Naive thymus-derived CD4-positive, alpha-beta T cell (primary cell): ENCODE data around the gene MED13L. TPM values are rescaled to one million over a fixed set of nuclear protein-coding genes. Genes with fewer than 3 reads are reported as not detected.
"Not testable (repeated sequence)": the region's sequence is repeated elsewhere in the genome, so short reads cannot be mapped to it uniquely, and the experiment has no call there.

Experiments used
- ATAC-seq: fragments of 150-1000 bp; cut with Tn5 transposase; 2 replicates; pipeline ENCODE4 v1.10.0; 2021; ENCODE audit warnings: mild to moderate bottlenecking, moderate library complexity
- CTCF ChIA-PET: fragments of 350-600 bp; sonication (Branson Sonifier 250); formaldehyde crosslinking; loops from one replicate; lab custom pipeline; 2021; ENCODE audit warnings: antibody characterized with exemption; lab: Charles Lee
- POLR2A ChIA-PET: fragments of 350-600 bp; sonication (Branson Sonifier 250); formaldehyde crosslinking; loops from one replicate; lab custom pipeline; 2021; ENCODE audit warnings: antibody characterized with exemption, inconsistent platforms; lab: Charles Lee
- DNase-seq, 9 donors: peaks; one replicate each; pipeline versions ENCODE4 v3.0.0 to v3.0.0-alpha.2; 2020 to 2022; ENCODE audit warnings: mixed read lengths in 1 of 9
- H3K27ac ChIP-seq: one replicate; pipeline ENCODE4 v1.7.0; 2013; ENCODE audit warnings: mild to moderate bottlenecking, low read depth, low read length, moderate library complexity
- H3K27me3 ChIP-seq, 2 donors: one replicate each; pipeline ENCODE4 v1.7.0; 2013; ENCODE audit warnings: low read length in 2 of 2, mild to moderate bottlenecking in 2 of 2, moderate library complexity in 2 of 2; ENCODE audit not compliant: control insufficient read depth in 2 of 2, insufficient read depth in 2 of 2
- H3K36me3 ChIP-seq, 3 experiments: 1 replicate in 2 of 3; 2 replicates in 1 of 3; pipeline ENCODE4 v1.7.0; 2013; ENCODE audit warnings: low read length in 3 of 3, mild to moderate bottlenecking in 3 of 3, moderate library complexity in 1 of 3; ENCODE audit not compliant: insufficient read depth in 3 of 3, control insufficient read depth in 2 of 3
- H3K4me1 ChIP-seq, 2 donors: one replicate each; pipeline ENCODE4 v1.7.0; 2013; ENCODE audit warnings: low read length in 2 of 2, mild to moderate bottlenecking in 2 of 2, moderate library complexity in 1 of 2; ENCODE audit not compliant: control insufficient read depth in 2 of 2, insufficient read depth in 2 of 2
- H3K4me3 ChIP-seq: 2 replicates; pipeline ENCODE4 v1.7.0; 2013; ENCODE audit warnings: mild to moderate bottlenecking, low read length
- H3K9me3 ChIP-seq, 3 experiments: 1 replicate in 2 of 3; 2 replicates in 1 of 3; pipeline ENCODE4 v1.7.0; 2013; ENCODE audit warnings: low read length in 3 of 3; ENCODE audit not compliant: control insufficient read depth in 2 of 3
- H3K27ac Mint-ChIP-seq, 9 donors: one replicate each; pipeline ENCODE4 v1.8.0; 2020 to 2022; ENCODE audit warnings: mixed read lengths in 9 of 9, mild to moderate bottlenecking in 8 of 9, moderate library complexity in 5 of 9, inconsistent platforms in 2 of 9
- H3K27me3 Mint-ChIP-seq, 5 donors: one replicate each; pipeline ENCODE4 v1.8.0; 2021 to 2022; ENCODE audit warnings: mixed read lengths in 5 of 5, mild to moderate bottlenecking in 1 of 5
- H3K36me3 Mint-ChIP-seq, 5 donors: one replicate each; pipeline ENCODE4 v1.8.0; 2020 to 2022; ENCODE audit warnings: mixed read lengths in 5 of 5, mild to moderate bottlenecking in 3 of 5, inconsistent platforms in 1 of 5
- H3K4me1 Mint-ChIP-seq, 7 donors: one replicate each; pipeline ENCODE4 v1.8.0; 2020 to 2022; ENCODE audit warnings: mixed read lengths in 7 of 7, mild to moderate bottlenecking in 3 of 7, inconsistent platforms in 1 of 7
- H3K4me3 Mint-ChIP-seq, 10 donors: one replicate each; pipeline ENCODE4 v1.8.0; 2020 to 2022; ENCODE audit warnings: mild to moderate bottlenecking in 10 of 10, mixed read lengths in 10 of 10, moderate library complexity in 6 of 10, inconsistent platforms in 2 of 10
- H3K9me3 Mint-ChIP-seq, 11 donors: one replicate each; pipeline ENCODE4 v1.8.0; 2020 to 2022; ENCODE audit warnings: mixed read lengths in 11 of 11, mild to moderate bottlenecking in 4 of 11, inconsistent platforms in 1 of 11, moderate library complexity in 1 of 11
- intact Hi-C, 2 donors: fragments of 100-400 bp; cut with micrococcal nuclease; formaldehyde crosslinking; loops; one replicate each; pipeline ENCODE4 v1.15.1; 2023
- polyA plus RNA-seq, 2 donors: library from polyadenylated mRNA; unstranded; fragments of 300-500 nt; fragmentation: Illumina TruSeq; gene quantifications; one replicate each; pipeline ENCODE4 v1.2.3, GENCODE V29; 2021
- total RNA-seq, 6 experiments: library from RNA in 5 of 6; stranded (reverse) in 5 of 6; gene quantifications; 1 replicate in 5 of 6; 2 replicates in 1 of 6; pipeline ENCODE4 v1.2.3 and lab custom pipeline; 2021 to 2026

The MED13L gene
- total and polyA plus RNA-seq, 7 experiments from 2014 or later: 8.3 to 283 (median 155) TPM

- Mint-ChIP-seq H3K4me1 (peaks cover 46 to 93% (median 79%) of the 10 kb centered on the region in 7 donors), H3K27me3 (no peaks in the 10 kb centered on the region), H3K9me3 (no peaks in the 10 kb centered on the region), H3K36me3 (peaks cover 0 to 4% (median 0%) of the 10 kb centered on the region in 5 donors), H3K27ac (peak overlapping the region in 3 of 9 donors; percentile 25 to 54 (median 38)), H3K4me3 (peak overlapping the region in 2 of 10 donors; percentile 7)
- POLR2A ChIA-PET: no interaction called here
- no peaks in the 10 kb centered on the region for H3K9me3 ChIP-seq
- ATAC-seq: no peak
- no peak overlapping the region for H3K27ac ChIP-seq
- H3K4me1 ChIP-seq: peaks cover 0 to 32% of the 10 kb centered on the region in 2 donors
- no peak for DNase-seq
- H3K4me3 ChIP-seq: no peak overlapping the region
- H3K36me3 ChIP-seq: no peaks in the 10 kb centered on the region
- CTCF ChIA-PET: interaction anchor here (0.6 kb wide), 1 partner anchor 11 kb away, joined by 4 read pairs; no protein-coding TSS in a partner anchor
- no peaks in the 10 kb centered on the region for H3K27me3 ChIP-seq
- intact Hi-C loops: no loop called here
Observed at GRCh38 chr12:116242740-116243139, 34.8 kb downstream of the MED13L start.

- intact Hi-C loops: no loop called here
- DNase-seq (no peak), ATAC-seq (no peak)
- Mint-ChIP-seq H3K4me3 (peak overlapping the region in 2 of 10 donors; percentile 22 to 52), H3K9me3 (no peaks in the 10 kb centered on the region), H3K27me3 (no peaks in the 10 kb centered on the region), H3K4me1 (peaks cover 49 to 93% (median 80%) of the 10 kb centered on the region in 7 donors), H3K27ac (peak overlapping the region in 3 of 9 donors; percentile 4 to 51 (median 10)), H3K36me3 (peaks cover 0 to 4% (median 0%) of the 10 kb centered on the region in 5 donors)
- H3K4me1 ChIP-seq: peaks cover 0 to 32% of the 10 kb centered on the region in 2 donors
- no peaks in the 10 kb centered on the region for H3K36me3 ChIP-seq
- H3K9me3 ChIP-seq: no peaks in the 10 kb centered on the region
- H3K4me3 ChIP-seq: no peak overlapping the region
- ChIA-PET POLR2A (interaction anchor here (0.6 to 1.3 kb wide), 4 partner anchors 25 to 440 kb away, joined by 3 to 4 read pairs (median 4); no protein-coding TSS in a partner anchor), CTCF (interaction anchor here (0.6 kb wide), 1 partner anchor 29 kb away, joined by 3 read pairs; no protein-coding TSS in a partner anchor)
- no peaks in the 10 kb centered on the region for H3K27me3 ChIP-seq
- H3K27ac ChIP-seq: no peak overlapping the region
Observed at GRCh38 chr12:116241157-116241759, 36.2 kb downstream of the MED13L start.

- H3K9me3 Mint-ChIP-seq, H3K4me3 ChIP-seq, ATAC-seq, H3K27me3 ChIP-seq, H3K36me3 ChIP-seq, H3K36me3 Mint-ChIP-seq, H3K9me3 ChIP-seq, H3K27ac ChIP-seq, DNase-seq, H3K27me3 Mint-ChIP-seq, H3K4me3 Mint-ChIP-seq, CTCF ChIA-PET: not testable (repeated sequence)
- peak overlapping the region in 3 of 9 donors; percentile 54 to 65 (median 57) for H3K27ac Mint-ChIP-seq
- peaks cover 0 to 28% of the 10 kb centered on the region in 2 donors for H3K4me1 ChIP-seq
- intact Hi-C loops: loop anchor here (1.0 to 5.0 kb wide), 2 partner anchors 9 to 101 kb away; no protein-coding TSS in a partner anchor
- peaks cover 32 to 76% (median 65%) of the 10 kb centered on the region in 7 donors for H3K4me1 Mint-ChIP-seq
- POLR2A ChIA-PET: interaction anchor here (0.7 kb wide), 1 partner anchor 13 kb away, joined by 3 read pairs; no protein-coding TSS in a partner anchor
Observed at GRCh38 chr12:116238570-116239119, 38.8 kb downstream of the MED13L start.

- peaks cover 0 to 4% (median 0%) of the 10 kb centered on the region in 5 donors for H3K36me3 Mint-ChIP-seq
- CTCF ChIA-PET: interaction anchor here (0.7 kb wide), 1 partner anchor 362 kb away, joined by 3 read pairs; no protein-coding TSS in a partner anchor
- intact Hi-C loops: loop anchor here in 1 of 2 donors (5.0 kb wide), 1 partner anchor 101 kb away; no protein-coding TSS in a partner anchor
- Histone ChIP-seq H3K27ac (no peak overlapping the region), H3K36me3 (no peaks in the 10 kb centered on the region), H3K4me1 (peaks cover 0 to 23% of the 10 kb centered on the region in 2 donors), H3K27me3 (no peaks in the 10 kb centered on the region), H3K9me3 (no peaks in the 10 kb centered on the region), H3K4me3 (no peak overlapping the region)
- DNase-seq: no peak
- ATAC-seq: no peak
- H3K9me3 Mint-ChIP-seq: no peaks in the 10 kb centered on the region
- POLR2A ChIA-PET: interaction anchor here (0.7 kb wide), 1 partner anchor 13 kb away, joined by 3 read pairs; no protein-coding TSS in a partner anchor
- H3K4me3 Mint-ChIP-seq: peak overlapping the region in 1 of 10 donors; percentile 26
- no peaks in the 10 kb centered on the region for H3K27me3 Mint-ChIP-seq
- H3K4me1 Mint-ChIP-seq: peaks cover 28 to 76% (median 65%) of the 10 kb centered on the region in 7 donors
- peak overlapping the region in 2 of 9 donors; percentile 54 to 65 for H3K27ac Mint-ChIP-seq
Observed at GRCh38 chr12:116238149-116238548, 39.3 kb downstream of the MED13L start.

GRCh38 chr12:116236976-116237375 lies 40.5 kb downstream of the MED13L start:
- H3K27ac ChIP-seq: no peak overlapping the region
- intact Hi-C loops: loop anchor here (1.0 to 5.0 kb wide), 9 partner anchors 39 to 472 kb away; partner anchors contain the start of gene MED13L (in 1 of the 2)

GRCh38 chr12:116236148-116236731 lies 41.3 kb downstream of the MED13L start:
- Histone ChIP-seq H3K36me3 (no peaks in the 10 kb centered on the region), H3K27ac (peak overlapping the region; percentile 37), H3K27me3 (no peaks in the 10 kb centered on the region), H3K4me3 (no peak overlapping the region), H3K4me1 (peaks cover 0 to 18% of the 10 kb centered on the region in 2 donors), H3K9me3 (no peaks in the 10 kb centered on the region)
- DNase-seq (peak in 8 of 9 donors; percentile 34 to 61 (median 46)), ATAC-seq (peak; percentile 85)
- ChIA-PET POLR2A (interaction anchor here (0.7 kb wide), 1 partner anchor 49 kb away, joined by 3 read pairs; no protein-coding TSS in a partner anchor), CTCF (interaction anchor here (0.8 to 2.3 kb wide), 15 partner anchors 9 to 473 kb away, joined by 3 to 9 read pairs (median 3); no protein-coding TSS in a partner anchor)
- peaks cover 25 to 70% (median 57%) of the 10 kb centered on the region in 7 donors for H3K4me1 Mint-ChIP-seq
- H3K27ac Mint-ChIP-seq: peak overlapping the region; percentile 38 to 89 (median 82)
- no peaks in the 10 kb centered on the region for H3K27me3 Mint-ChIP-seq
- H3K9me3 Mint-ChIP-seq: no peaks in the 10 kb centered on the region
- intact Hi-C loops: loop anchor here (1.0 to 5.0 kb wide), 9 partner anchors 40 to 473 kb away; partner anchors contain the start of gene MED13L (in 1 of the 2)
- peaks cover 0 to 13% (median 4%) of the 10 kb centered on the region in 5 donors for H3K36me3 Mint-ChIP-seq
- H3K4me3 Mint-ChIP-seq: peak overlapping the region in 8 of 10 donors; percentile 16 to 71 (median 44)

More at GRCh38 chr12:116236976-116237375, 40.5 kb downstream of the MED13L start:
- Mint-ChIP-seq H3K36me3 (peaks cover 0 to 9% (median 4%) of the 10 kb centered on the region in 5 donors), H3K4me3 (peak overlapping the region; percentile 3 to 71 (median 44)), H3K4me1 (peaks cover 25 to 72% (median 60%) of the 10 kb centered on the region in 7 donors), H3K9me3 (no peaks in the 10 kb centered on the region), H3K27ac (peak overlapping the region in 8 of 9 donors; percentile 33 to 89 (median 83)), H3K27me3 (no peaks in the 10 kb centered on the region)
- POLR2A ChIA-PET: interaction anchor here (0.5 kb wide), 1 partner anchor 16 kb away, joined by 6 read pairs; no protein-coding TSS in a partner anchor
- H3K4me1 ChIP-seq: peaks cover 0 to 18% of the 10 kb centered on the region in 2 donors
- ATAC-seq: no peak
- no peaks in the 10 kb centered on the region for H3K27me3 ChIP-seq
- no peak overlapping the region for H3K4me3 ChIP-seq
- H3K36me3 ChIP-seq: no peaks in the 10 kb centered on the region
- no peak for DNase-seq
- CTCF ChIA-PET: interaction anchor here (0.6 to 2.3 kb wide), 3 partner anchors 11 to 363 kb away, joined by 3 to 9 read pairs (median 7); no protein-coding TSS in a partner anchor
- no peaks in the 10 kb centered on the region for H3K9me3 ChIP-seq
